ENCODE results near the gene PARL. TPM values are rescaled to one million over a fixed set of nuclear protein-coding genes. Genes with fewer than 3 reads are reported as not detected.

Gene PARL
- total and polyA plus RNA-seq, 9 of the 15 experiments (the other 6 are each of a cell fraction or from before 2014, with no cell fraction given): 39.5 to 82.4 (median 57.4) TPM

GRCh38 chr3:183884427-183885296 lies at the start of gene PARL (continued):
- TF ChIP-seq, protein P1, sequence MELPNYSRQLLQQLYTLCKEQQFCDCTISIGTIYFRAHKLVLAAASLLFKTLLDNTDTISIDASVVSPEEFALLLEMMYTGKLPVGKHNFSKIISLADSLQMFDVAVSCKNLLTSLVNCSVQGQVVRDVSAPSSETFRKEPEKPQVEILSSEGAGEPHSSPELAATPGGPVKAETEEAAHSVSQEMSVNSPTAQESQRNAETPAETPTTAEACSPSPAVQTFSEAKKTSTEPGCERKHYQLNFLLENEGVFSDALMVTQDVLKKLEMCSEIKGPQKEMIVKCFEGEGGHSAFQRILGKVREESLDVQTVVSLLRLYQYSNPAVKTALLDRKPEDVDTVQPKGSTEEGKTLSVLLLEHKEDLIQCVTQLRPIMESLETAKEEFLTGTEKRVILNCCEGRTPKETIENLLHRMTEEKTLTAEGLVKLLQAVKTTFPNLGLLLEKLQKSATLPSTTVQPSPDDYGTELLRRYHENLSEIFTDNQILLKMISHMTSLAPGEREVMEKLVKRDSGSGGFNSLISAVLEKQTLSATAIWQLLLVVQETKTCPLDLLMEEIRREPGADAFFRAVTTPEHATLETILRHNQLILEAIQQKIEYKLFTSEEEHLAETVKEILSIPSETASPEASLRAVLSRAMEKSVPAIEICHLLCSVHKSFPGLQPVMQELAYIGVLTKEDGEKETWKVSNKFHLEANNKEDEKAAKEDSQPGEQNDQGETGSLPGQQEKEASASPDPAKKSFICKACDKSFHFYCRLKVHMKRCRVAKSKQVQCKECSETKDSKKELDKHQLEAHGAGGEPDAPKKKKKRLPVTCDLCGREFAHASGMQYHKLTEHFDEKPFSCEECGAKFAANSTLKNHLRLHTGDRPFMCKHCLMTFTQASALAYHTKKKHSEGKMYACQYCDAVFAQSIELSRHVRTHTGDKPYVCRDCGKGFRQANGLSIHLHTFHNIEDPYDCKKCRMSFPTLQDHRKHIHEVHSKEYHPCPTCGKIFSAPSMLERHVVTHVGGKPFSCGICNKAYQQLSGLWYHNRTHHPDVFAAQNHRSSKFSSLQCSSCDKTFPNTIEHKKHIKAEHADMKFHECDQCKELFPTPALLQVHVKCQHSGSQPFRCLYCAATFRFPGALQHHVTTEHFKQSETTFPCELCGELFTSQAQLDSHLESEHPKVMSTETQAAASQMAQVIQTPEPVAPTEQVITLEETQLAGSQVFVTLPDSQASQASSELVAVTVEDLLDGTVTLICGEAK (IDR thresholded peaks at IDR 0.05): peak; percentile 95
- TF ChIP-seq, protein P1 (CRISPR knock-in tag; IDR thresholded peaks at IDR 0.05): no peak
- TF ChIP-seq RCOR1 (IDR thresholded peaks at IDR 0.05; ENCODE audit: borderline replicate concordance in 1 of 2, low read depth in 2 of 2, low read length in 2 of 2) (peak in 1 of 2 experiments; percentile 79; a peak in 3 of 4 replicates), NFXL1 (CRISPR knock-in tag; IDR thresholded peaks at IDR 0.05) (no peak), ZC3H8 (IDR thresholded peaks at IDR 0.05) (no peak), GABPA (tag; conservative IDR thresholded peaks at IDR 0.05; ENCODE audit: low read depth) (peak; percentile 98), ZC3H11A (IDR thresholded peaks at IDR 0.05; ENCODE audit: low read depth, low read length) (peak; percentile 50; the same call in 1 of the 2 replicates), KHSRP (IDR thresholded peaks at IDR 0.05) (no peak), CAMTA2 (CRISPR knock-in tag; conservative IDR thresholded peaks at IDR 0.05) (no peak), ZNF766 (CRISPR knock-in tag; conservative IDR thresholded peaks at IDR 0.05) (0 out of 2 replicates have a peak, but pooled peaks have one; percentile 33), PHF21A (IDR thresholded peaks at IDR 0.05; ENCODE audit: borderline replicate concordance, low read depth) (no peak), MTF1 (CRISPR knock-in tag; IDR thresholded peaks at IDR 0.05; ENCODE audit: borderline replicate concordance) (no peak), CBFA2T2 (conservative IDR thresholded peaks at IDR 0.05) (no peak), ESRRB (CRISPR knock-in tag; IDR thresholded peaks at IDR 0.05; ENCODE audit: borderline replicate concordance) (no peak)
- TF ChIP-seq, protein P2, sequence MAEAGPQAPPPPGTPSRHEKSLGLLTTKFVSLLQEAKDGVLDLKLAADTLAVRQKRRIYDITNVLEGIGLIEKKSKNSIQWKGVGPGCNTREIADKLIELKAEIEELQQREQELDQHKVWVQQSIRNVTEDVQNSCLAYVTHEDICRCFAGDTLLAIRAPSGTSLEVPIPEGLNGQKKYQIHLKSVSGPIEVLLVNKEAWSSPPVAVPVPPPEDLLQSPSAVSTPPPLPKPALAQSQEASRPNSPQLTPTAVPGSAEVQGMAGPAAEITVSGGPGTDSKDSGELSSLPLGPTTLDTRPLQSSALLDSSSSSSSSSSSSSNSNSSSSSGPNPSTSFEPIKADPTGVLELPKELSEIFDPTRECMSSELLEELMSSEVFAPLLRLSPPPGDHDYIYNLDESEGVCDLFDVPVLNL (CRISPR knock-in tag; IDR thresholded peaks at IDR 0.05; ENCODE audit: low read depth): no peak
